ENCODE measurements around the gene MAST3. TPM values are rescaled to one million over a fixed set of nuclear protein-coding genes. Genes with fewer than 3 reads are reported as not detected.

Gene MAST3
- total RNA-seq, 1 experiment from 2014 or later: 11.5 TPM

- peak overlapping the region; percentile 98 for H3K27ac Mint-ChIP-seq
- no peaks in the 10 kb centered on the region for H3K9me3 Mint-ChIP-seq
- DNase-seq (ENCODE audit: low spot score) (peak; percentile 99), ATAC-seq (peak; percentile 69)
- H3K36me3 Mint-ChIP-seq: peaks cover 5% of the 10 kb centered on the region; the same call in 1 of the 2 replicates
- CTCF ChIA-PET: interaction anchor here (0.6 to 2.6 kb wide), 21 partner anchors 9 to 220 kb away, joined by 3 to 31 read pairs (median 4); partner anchors contain the start of genes LSM4, MPV17L2 and RAB3A
- H3K27me3 Mint-ChIP-seq (ENCODE audit: low read depth): no peaks in the 10 kb centered on the region
- TF ChIP-seq ERG (CRISPR knock-in tag; IDR thresholded peaks at IDR 0.05) (no peak), GRHL2 (CRISPR knock-in tag; IDR thresholded peaks at IDR 0.05; ENCODE audit: insufficient replicate concordance, severe bottlenecking) (no peak), MXD4 (CRISPR knock-in tag; IDR thresholded peaks at IDR 0.05; ENCODE audit: borderline replicate concordance) (no peak), ZNF263 (CRISPR knock-in tag; IDR thresholded peaks at IDR 0.05; ENCODE audit: low read depth) (no peak), GTF2I (CRISPR knock-in tag; conservative IDR thresholded peaks at IDR 0.05) (no peak), ZNF121 (CRISPR knock-in tag; IDR thresholded peaks at IDR 0.05) (peak; percentile 90), ZNF416 (CRISPR knock-in tag; IDR thresholded peaks at IDR 0.05) (peak; percentile 63; the same call in 1 of the 2 replicates), HMGA2 (CRISPR knock-in tag; IDR thresholded peaks at IDR 0.05) (no peak), FOXK1 (CRISPR knock-in tag; IDR thresholded peaks at IDR 0.05) (peak; percentile 38; the same call in 1 of the 2 replicates), FOXP4 (CRISPR knock-in tag; IDR thresholded peaks at IDR 0.05) (0 out of 2 replicates have a peak, but pooled peaks have one; percentile 16)
- TF ChIP-seq, protein P1, sequence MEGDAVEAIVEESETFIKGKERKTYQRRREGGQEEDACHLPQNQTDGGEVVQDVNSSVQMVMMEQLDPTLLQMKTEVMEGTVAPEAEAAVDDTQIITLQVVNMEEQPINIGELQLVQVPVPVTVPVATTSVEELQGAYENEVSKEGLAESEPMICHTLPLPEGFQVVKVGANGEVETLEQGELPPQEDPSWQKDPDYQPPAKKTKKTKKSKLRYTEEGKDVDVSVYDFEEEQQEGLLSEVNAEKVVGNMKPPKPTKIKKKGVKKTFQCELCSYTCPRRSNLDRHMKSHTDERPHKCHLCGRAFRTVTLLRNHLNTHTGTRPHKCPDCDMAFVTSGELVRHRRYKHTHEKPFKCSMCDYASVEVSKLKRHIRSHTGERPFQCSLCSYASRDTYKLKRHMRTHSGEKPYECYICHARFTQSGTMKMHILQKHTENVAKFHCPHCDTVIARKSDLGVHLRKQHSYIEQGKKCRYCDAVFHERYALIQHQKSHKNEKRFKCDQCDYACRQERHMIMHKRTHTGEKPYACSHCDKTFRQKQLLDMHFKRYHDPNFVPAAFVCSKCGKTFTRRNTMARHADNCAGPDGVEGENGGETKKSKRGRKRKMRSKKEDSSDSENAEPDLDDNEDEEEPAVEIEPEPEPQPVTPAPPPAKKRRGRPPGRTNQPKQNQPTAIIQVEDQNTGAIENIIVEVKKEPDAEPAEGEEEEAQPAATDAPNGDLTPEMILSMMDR (IDR thresholded peaks at IDR 0.05): peak; percentile 53
- POLR2A ChIA-PET: interaction anchor here (0.6 kb wide), 1 partner anchor 37 kb away, joined by 3 read pairs; no protein-coding TSS in a partner anchor
- H3K4me1 Mint-ChIP-seq: peaks cover 25% of the 10 kb centered on the region
- H3K4me3 Mint-ChIP-seq: peak overlapping the region; percentile 72
Observed at GRCh38 chr19:18152442-18152816, 54.9 kb downstream of the MAST3 start.

DNA sequence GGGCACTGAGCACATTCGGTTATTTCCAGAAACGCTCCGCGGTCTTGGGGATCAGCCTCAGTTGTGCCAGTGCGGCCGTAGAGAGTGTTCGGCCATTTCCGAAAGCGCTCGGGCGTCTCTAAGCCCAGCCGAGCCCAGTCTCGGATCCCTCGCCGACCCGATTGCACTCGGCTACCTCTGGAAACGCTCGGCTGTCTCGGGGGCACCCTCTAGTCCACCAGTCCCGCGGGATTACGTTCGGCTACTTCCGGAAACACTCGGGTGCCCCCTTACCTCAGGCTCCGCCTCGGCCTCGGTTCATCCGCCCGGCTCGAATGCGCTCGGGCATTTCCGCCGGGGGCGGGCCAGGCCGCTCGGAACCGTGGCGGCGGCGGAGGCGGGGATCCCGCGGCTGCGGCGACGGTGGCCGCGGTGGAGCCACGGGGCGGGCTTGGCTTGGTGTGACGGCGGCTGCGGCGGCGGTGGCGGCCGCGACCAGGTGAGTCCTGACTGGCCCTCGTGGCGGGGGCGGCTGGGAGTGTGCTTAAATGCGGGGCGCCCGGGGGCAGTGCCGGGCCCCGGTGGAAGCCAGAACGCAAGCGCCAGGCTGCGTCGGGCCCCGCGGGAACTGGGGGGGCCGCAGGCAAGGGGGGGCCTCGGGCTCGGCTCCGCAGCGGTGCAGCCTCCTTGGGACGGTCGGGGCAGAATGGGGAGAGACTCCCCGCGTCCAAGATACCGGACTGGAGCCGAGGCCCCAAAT is 55.4 kb downstream of the MAST3 start, which contains the start of gene PIK3R2:
TSS of gene PIK3R2 (plus strand) at position 347 of the 739 bp plus-strand sequence. CDS start 2,717 bp downstream, outside the sequence.
- POLR2A ChIA-PET: no interaction called here
- peaks cover 5% of the 10 kb centered on the region; the same call in 1 of the 2 replicates for H3K36me3 Mint-ChIP-seq

More for the DNA sequence above, 55.4 kb downstream of the MAST3 start, which contains the start of gene PIK3R2:
- CTCF ChIA-PET: interaction anchor here (0.7 to 2.6 kb wide), 17 partner anchors 8 to 221 kb away, joined by 3 to 31 read pairs (median 4); partner anchors contain the start of genes LSM4, MPV17L2 and RAB3A
- DNase-seq (ENCODE audit: low spot score) (peak; percentile 100), ATAC-seq (peak; percentile 91)
- Mint-ChIP-seq H3K9me3 (no peaks in the 10 kb centered on the region), H3K4me1 (peaks cover 28% of the 10 kb centered on the region), H3K4me3 (peak within 1 kb of the TSS; percentile 84), H3K27me3 (ENCODE audit: low read depth) (no peaks in the 10 kb centered on the region), H3K27ac (peak within 1 kb of the TSS; percentile 98)
- TF ChIP-seq TP53 (CRISPR knock-in tag; IDR thresholded peaks at IDR 0.05) (0 out of 2 replicates have a peak, but pooled peaks have one; percentile 14), ZNF263 (CRISPR knock-in tag; IDR thresholded peaks at IDR 0.05; ENCODE audit: low read depth) (no peak), ZNF232 (CRISPR knock-in tag; IDR thresholded peaks at IDR 0.05) (no peak), E2F5 (CRISPR knock-in tag; IDR thresholded peaks at IDR 0.05) (peak; percentile 34; the same call in 1 of the 2 replicates), FOXP4 (CRISPR knock-in tag; IDR thresholded peaks at IDR 0.05) (0 out of 2 replicates have a peak, but pooled peaks have one; percentile 2), SP1 (CRISPR knock-in tag; conservative IDR thresholded peaks at IDR 0.05) (peak; percentile 76), FOXK1 (CRISPR knock-in tag; IDR thresholded peaks at IDR 0.05) (0 out of 2 replicates have a peak, but pooled peaks have one; percentile 35), CREM (CRISPR knock-in tag; IDR thresholded peaks at IDR 0.05) (peak; percentile 9; the same call in 1 of the 2 replicates), MYBL2 (CRISPR knock-in tag; IDR thresholded peaks at IDR 0.05) (peak; percentile 57; the same call in 1 of the 2 replicates), FOXP1 (CRISPR knock-in tag; IDR thresholded peaks at IDR 0.05; ENCODE audit: borderline replicate concordance) (peak; percentile 56), TCF7 (CRISPR knock-in tag; IDR thresholded peaks at IDR 0.05; ENCODE audit: low read depth) (0 out of 2 replicates have a peak, but pooled peaks have one; percentile 38), MLX (CRISPR knock-in tag; IDR thresholded peaks at IDR 0.05) (no peak), TEAD1 (CRISPR knock-in tag; IDR thresholded peaks at IDR 0.05) (no peak)

Measured in WTC11 (cell line).